Fibroblast of villous mesenchyme (primary cell): ENCODE data around the gene IL2. TPM values are rescaled to one million over a fixed set of nuclear protein-coding genes. Genes with fewer than 3 reads are reported as not detected.

ENCODE experiments used
- DNase-seq: peaks from one replicate; pipeline ENCODE4 v3.0.0-alpha.2; 2010; ENCODE audit warnings: low read depth
- H3K4me3 ChIP-seq: 2 replicates; pipeline ENCODE4 v1.5.1; 2011; ENCODE audit warnings: low read depth, mild to moderate bottlenecking, low read length
- CTCF ChIP-seq: IDR thresholded peaks from 2 replicates; pipeline ENCODE4 v1.5.1; 2012; ENCODE audit warnings: low read depth, mild to moderate bottlenecking, low read length; ENCODE audit not compliant: insufficient read depth
- total RNA-seq: library from RNA; depleted of rRNA; stranded (reverse); fragments of >200 nt; gene quantifications from 2 replicates; pipeline ENCODE4 v1.2.3, GENCODE V29; 2012

Gene IL2
- total RNA-seq, 1 donor = not detected

DNA sequence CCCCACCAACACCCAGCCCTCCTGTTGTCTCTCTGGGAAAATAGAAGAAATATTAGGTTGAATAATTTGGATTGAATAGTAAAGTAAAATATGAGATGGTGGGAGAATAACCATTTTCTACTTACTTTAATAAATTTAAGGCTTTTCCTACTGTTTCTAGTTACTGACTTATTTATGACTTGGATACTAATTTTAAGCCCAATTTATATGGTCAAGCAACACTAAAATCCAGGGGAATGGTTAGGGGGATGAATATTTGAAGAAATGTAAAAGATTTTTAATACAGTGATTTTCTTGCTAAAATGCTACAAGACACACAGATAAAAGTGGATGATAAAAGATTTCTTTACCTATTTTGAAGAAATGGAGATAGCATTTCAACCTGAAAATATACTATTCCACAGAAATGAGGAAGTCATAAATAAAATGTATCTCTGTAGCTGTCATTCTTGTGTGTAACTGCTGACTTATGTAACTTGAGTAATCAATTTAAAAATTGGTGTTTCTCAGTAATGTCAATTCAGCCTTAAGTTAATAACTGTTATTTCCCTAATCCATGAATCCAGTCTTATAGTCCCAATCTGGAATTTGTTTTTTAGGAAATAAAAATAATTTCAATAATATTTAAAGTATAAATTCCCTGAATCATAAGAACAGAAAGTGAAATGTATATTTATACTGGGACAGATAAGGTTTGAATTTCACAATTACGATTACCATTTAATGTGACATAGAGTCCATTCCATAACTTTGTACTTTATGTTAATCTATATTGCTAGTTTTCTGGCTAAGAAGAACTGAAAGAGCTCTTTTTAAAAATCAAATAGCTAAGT is 24.3 kb upstream of the IL2 start:
- TF ChIP-seq CTCF = no peak
- no peak overlapping the region for H3K4me3 ChIP-seq
- no peak for DNase-seq

DNA sequence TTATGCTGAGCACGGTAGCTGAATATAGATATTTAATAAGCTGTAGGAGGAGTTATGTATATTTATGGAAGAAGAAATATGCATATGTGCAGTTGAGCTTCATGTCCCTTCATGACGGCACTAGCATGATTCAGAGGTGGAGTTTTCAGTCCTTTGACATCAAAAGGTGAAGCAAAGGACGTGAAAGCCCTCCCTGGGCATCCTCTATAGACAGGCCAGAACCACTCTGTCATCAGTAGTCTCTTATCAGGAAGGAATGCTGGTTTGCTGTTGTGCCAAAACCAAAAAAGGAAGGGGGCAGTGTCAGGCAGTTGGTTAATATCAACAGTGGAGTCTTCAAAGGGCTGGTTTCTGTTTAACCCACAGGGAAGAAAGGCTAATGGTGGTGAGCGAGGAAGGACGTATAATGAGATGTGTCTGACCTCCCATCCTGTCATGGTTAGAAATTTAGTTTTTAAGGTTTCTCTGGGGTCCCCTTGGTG is 23.5 kb upstream of the IL2 start:
- TF ChIP-seq CTCF = no peak
- DNase-seq = peak; percentile 83
- H3K4me3 ChIP-seq = no peak overlapping the region

- no peak for TF ChIP-seq CTCF
- H3K4me3 ChIP-seq = no peak overlapping the region
- no peak for DNase-seq
Observed at GRCh38 chr4:122476745-122477144, 20.2 kb upstream of the IL2 start.

DNA sequence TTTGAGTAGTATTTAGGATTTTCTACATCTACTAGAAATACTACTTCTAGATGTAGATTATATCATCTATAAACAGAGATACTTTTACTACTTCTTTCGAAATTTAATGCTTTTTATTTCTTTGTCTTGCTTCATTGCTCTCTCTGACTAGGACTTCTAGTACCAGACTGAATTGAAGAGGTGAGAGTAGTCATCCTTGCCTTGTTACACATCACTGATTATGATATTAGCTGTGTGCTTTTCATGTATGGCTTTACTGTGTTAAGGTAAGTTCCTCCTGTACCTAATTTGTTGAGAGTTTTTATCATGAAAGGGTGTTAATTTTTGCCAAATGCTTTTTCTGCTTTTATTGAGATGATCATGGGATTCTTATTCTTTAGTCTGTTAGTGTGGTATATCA is 19.6 kb upstream of the IL2 start:
- no peak overlapping the region for H3K4me3 ChIP-seq
- no peak for TF ChIP-seq CTCF
- no peak for DNase-seq

GRCh38 chr4:122475233-122475632 is 18.7 kb upstream of the IL2 start:
- no peak for DNase-seq
- no peak for TF ChIP-seq CTCF
- H3K4me3 ChIP-seq = no peak overlapping the region

GRCh38 chr4:122469457-122469856 is 12.9 kb upstream of the IL2 start:
- DNase-seq = no peak
- TF ChIP-seq CTCF = no peak
- H3K4me3 ChIP-seq = no peak overlapping the region
